ENCODE measurements around the gene AFAP1.

GRCh38 chr4:7926822-7927221 is 12.8 kb downstream of the AFAP1 start:
- TF ChIP-seq CTCF (IDR thresholded peaks at IDR 0.05) (no peak), POLR2A (IDR thresholded peaks at IDR 0.05) (no peak)

All from lower leg skin (tissue), 3 donors.